GM12892 (cell line): ENCODE results near the gene SGPP2.

Source experiments
- POLR2A ChIP-seq: IDR thresholded peaks from 2 replicates; pipeline ENCODE4 v1.6.1; 2011; ENCODE audit warnings: low read depth, low read length, control low read depth
- POLR2AphosphoS5 ChIP-seq: IDR thresholded peaks from 2 replicates; pipeline ENCODE4 v1.6.1; 2011; ENCODE audit warnings: low read depth, low read length, control low read depth
- TAF1 ChIP-seq: IDR thresholded peaks from 2 replicates; pipeline ENCODE4 v1.6.1; 2011; ENCODE audit warnings: low read depth, mild to moderate bottlenecking, control low read depth, low read length, borderline replicate concordance

GRCh38 chr2:222450021-222450420 lies 25.7 kb downstream of the SGPP2 start:
- TF ChIP-seq POLR2AphosphoS5 (no peak), POLR2A (no peak), TAF1 (no peak)
